ENCODE results near the gene TESK2.

The TESK2 gene

GRCh38 chr1:45299296-45299695 is 191.7 kb downstream of the TESK2 start:
- DNase-seq = no peak

DNA sequence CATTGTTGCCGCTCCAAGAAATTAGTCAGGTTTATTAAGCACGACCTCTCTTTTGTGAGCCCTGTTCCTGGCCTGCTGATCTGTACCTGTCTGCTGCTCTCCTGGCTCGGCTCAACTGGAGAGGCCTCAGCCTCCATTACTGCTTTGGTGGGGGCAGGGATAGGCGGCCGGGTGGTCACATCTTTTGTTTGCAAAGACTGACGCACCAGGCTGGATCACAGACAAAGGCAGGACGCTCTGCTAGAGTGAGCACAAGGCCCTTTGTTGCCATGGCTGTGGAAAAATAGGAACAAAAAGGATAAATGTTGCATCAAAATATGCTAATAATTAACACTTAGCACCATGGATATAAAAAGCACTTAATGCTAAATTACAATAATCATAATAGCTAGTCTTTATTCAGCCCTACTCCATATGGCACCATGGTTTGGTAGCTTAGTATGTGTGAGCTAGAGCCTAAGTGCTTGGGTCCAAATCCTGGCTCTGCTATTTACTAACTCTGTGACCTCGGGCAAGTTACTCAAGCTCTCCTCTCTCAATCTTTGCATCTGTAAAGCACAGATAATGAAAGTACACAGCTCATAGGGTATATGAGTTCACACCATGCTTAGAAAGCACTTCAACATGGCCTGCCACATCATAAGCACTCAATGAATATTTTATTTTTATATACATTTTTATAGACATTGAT is 193.2 kb downstream of the TESK2 start:
- DNase-seq = no peak

Data from activated T-cell treated with anti-CD3 and anti-CD28 coated beads, Interleukin-2, amount 50 U/mL, for 1 hour (primary cell).